ENCODE data around the gene LPP.

The LPP gene

GRCh38 chr3:188775412-188775811 lies 621.5 kb downstream of the LPP start:
- DNase-seq (ENCODE audit: low read depth in 1 of 2, low spot score in 1 of 2): no peak
- no peak overlapping the region for H3K27ac ChIP-seq (replicated peaks)
- no peaks in the 10 kb centered on the region for H3K27me3 ChIP-seq (ENCODE audit: insufficient read depth, poor library complexity, severe bottlenecking)
- H3K4me3 ChIP-seq (replicated peaks; ENCODE audit: insufficient read depth, low read length): no peak overlapping the region
- TF ChIP-seq SPI1 (IDR thresholded peaks at IDR 0.05; ENCODE audit: borderline replicate concordance, low read depth) (no peak), CTCF (IDR thresholded peaks at IDR 0.05; ENCODE audit: insufficient read depth, low read length) (no peak)

DNA sequence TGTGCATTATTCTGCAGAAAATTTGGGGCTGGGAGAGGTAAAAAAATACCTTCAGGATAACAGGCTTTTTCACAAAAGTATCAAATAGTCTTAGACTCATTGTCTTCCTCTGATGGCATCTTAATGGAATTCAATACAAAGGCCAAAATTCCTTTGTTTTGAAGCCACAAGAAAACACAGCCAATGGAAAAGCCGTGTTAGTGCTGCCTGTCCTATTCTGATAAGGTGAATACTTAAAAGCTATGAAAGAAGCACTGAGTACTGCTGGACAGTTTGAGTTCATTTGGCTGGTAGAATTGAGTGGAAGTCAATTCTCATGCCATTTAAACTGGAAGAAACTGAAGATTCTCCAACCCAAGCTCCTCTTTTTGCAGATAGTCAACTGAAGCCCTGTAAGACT lies 622.5 kb downstream of the LPP start:
- no peak overlapping the region for H3K4me3 ChIP-seq (replicated peaks; ENCODE audit: insufficient read depth, low read length)
- TF ChIP-seq POLR2AphosphoS5 (IDR thresholded peaks at IDR 0.05; ENCODE audit: low read depth) (no peak), GABPA (IDR thresholded peaks at IDR 0.05; ENCODE audit: low read depth) (no peak), CTCF (IDR thresholded peaks at IDR 0.05; ENCODE audit: insufficient read depth, low read length) (no peak), SPI1 (IDR thresholded peaks at IDR 0.05; ENCODE audit: borderline replicate concordance, low read depth) (no peak)
- TF ChIP-seq, protein P1, sequence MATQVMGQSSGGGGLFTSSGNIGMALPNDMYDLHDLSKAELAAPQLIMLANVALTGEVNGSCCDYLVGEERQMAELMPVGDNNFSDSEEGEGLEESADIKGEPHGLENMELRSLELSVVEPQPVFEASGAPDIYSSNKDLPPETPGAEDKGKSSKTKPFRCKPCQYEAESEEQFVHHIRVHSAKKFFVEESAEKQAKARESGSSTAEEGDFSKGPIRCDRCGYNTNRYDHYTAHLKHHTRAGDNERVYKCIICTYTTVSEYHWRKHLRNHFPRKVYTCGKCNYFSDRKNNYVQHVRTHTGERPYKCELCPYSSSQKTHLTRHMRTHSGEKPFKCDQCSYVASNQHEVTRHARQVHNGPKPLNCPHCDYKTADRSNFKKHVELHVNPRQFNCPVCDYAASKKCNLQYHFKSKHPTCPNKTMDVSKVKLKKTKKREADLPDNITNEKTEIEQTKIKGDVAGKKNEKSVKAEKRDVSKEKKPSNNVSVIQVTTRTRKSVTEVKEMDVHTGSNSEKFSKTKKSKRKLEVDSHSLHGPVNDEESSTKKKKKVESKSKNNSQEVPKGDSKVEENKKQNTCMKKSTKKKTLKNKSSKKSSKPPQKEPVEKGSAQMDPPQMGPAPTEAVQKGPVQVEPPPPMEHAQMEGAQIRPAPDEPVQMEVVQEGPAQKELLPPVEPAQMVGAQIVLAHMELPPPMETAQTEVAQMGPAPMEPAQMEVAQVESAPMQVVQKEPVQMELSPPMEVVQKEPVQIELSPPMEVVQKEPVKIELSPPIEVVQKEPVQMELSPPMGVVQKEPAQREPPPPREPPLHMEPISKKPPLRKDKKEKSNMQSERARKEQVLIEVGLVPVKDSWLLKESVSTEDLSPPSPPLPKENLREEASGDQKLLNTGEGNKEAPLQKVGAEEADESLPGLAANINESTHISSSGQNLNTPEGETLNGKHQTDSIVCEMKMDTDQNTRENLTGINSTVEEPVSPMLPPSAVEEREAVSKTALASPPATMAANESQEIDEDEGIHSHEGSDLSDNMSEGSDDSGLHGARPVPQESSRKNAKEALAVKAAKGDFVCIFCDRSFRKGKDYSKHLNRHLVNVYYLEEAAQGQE (IDR thresholded peaks at IDR 0.05; ENCODE audit: insufficient replicate concordance, low read depth): no peak
- no peak for DNase-seq (ENCODE audit: low read depth in 1 of 2, low spot score in 1 of 2)
- no peak overlapping the region for H3K27ac ChIP-seq (replicated peaks)
- H3K27me3 ChIP-seq (ENCODE audit: insufficient read depth, poor library complexity, severe bottlenecking): no peaks in the 10 kb centered on the region

GRCh38 chr3:188778091-188778852 lies 624.3 kb downstream of the LPP start:
- no peak overlapping the region for H3K27ac ChIP-seq (replicated peaks)
- H3K27me3 ChIP-seq (ENCODE audit: insufficient read depth, poor library complexity, severe bottlenecking): no peaks in the 10 kb centered on the region
- no peak for DNase-seq (ENCODE audit: low read depth in 1 of 2, low spot score in 1 of 2)
- no peak for TF ChIP-seq CTCF (IDR thresholded peaks at IDR 0.05; ENCODE audit: insufficient read depth, low read length)
- TF ChIP-seq, protein P1 (IDR thresholded peaks at IDR 0.05; ENCODE audit: insufficient replicate concordance, low read depth): no peak
- H3K4me3 ChIP-seq (replicated peaks; ENCODE audit: insufficient read depth, low read length): no peak overlapping the region
